ENCODE measurements around the gene EEF1G. TPM values are rescaled to one million over a fixed set of nuclear protein-coding genes. Genes with fewer than 3 reads are reported as not detected.
A peak's percentile ranks its signal among the peaks of the same experiment; 100 is the strongest.

Gene EEF1G
- total and polyA plus RNA-seq, 2 of the 13 experiments (the other 11 are each of a cell fraction or from before 2014, with no cell fraction given): 1,787 to 2,144 TPM

- TF ChIP-seq SMYD3 (CRISPR knock-in tag; IDR thresholded peaks at IDR 0.05) (no peak), ZNF639 (CRISPR knock-in tag; conservative IDR thresholded peaks at IDR 0.05) (no peak), ZSCAN12 (CRISPR knock-in tag; IDR thresholded peaks at IDR 0.05) (no peak), ZNF281 (CRISPR knock-in tag; IDR thresholded peaks at IDR 0.05; ENCODE audit: borderline replicate concordance) (no peak), ZNF446 (CRISPR knock-in tag; IDR thresholded peaks at IDR 0.05) (no peak), FOXA1 (IDR thresholded peaks at IDR 0.05) (no peak), FOXA1 (CRISPR knock-in tag; IDR thresholded peaks at IDR 0.05) (no peak), ZFY (CRISPR knock-in tag; IDR thresholded peaks at IDR 0.05) (peak; percentile 15; the same call in 1 of the 2 replicates), SNAPC2 (CRISPR knock-in tag; IDR thresholded peaks at IDR 0.05) (no peak), PAX8 (CRISPR knock-in tag; IDR thresholded peaks at IDR 0.05; ENCODE audit: borderline replicate concordance) (no peak), ATF7 (IDR thresholded peaks at IDR 0.05) (no peak), ATF7 (CRISPR knock-in tag; IDR thresholded peaks at IDR 0.05) (0 out of 2 replicates have a peak, but pooled peaks have one; percentile 3), ATF5 (CRISPR knock-in tag; IDR thresholded peaks at IDR 0.05; ENCODE audit: low read depth) (no peak), CCAR2 (optimal IDR thresholded peaks at IDR 0.05; ENCODE audit: low read depth, low read length) (no peak), ZNF850 (CRISPR knock-in tag; conservative IDR thresholded peaks at IDR 0.05) (no peak), ZNF12 (CRISPR knock-in tag; IDR thresholded peaks at IDR 0.05) (no peak)
Measured at GRCh38 chr11:62556875-62557631, 16.6 kb downstream of the EEF1G start (continued).

Data from HepG2 (cell line).